GM10847 (cell line): ENCODE results near the gene EFCAB13.

Experiments
- POLR2A ChIP-seq: IDR thresholded peaks from 2 replicates; pipeline ENCODE4 v1.6.1; 2011; ENCODE audit not compliant: insufficient read length; ENCODE audit errors: extremely low read depth

Gene EFCAB13

DNA sequence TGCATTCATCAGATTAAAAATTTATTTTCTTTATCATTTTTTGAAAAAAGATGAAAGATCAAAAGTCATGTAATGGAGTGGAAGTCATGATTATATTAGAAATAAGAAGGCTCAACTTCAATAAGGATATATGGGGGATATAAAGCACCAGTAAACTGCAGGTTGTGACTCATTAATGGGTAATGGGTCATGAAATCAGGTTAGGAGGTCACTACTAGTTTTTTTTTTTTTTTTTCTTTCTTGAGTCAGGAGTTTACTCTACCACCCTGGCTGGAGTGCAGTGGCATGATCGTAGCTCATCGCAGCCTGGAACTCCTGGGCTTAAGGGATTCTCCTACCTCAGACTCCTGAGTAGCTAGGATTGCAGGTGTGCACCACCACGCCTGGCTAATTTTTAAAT, 14.3 kb downstream of the EFCAB13 start:
- TF ChIP-seq POLR2A, result no peak

GRCh38 chr17:47352848-47353247, 29.1 kb downstream of the EFCAB13 start:
- no peak for TF ChIP-seq POLR2A

DNA sequence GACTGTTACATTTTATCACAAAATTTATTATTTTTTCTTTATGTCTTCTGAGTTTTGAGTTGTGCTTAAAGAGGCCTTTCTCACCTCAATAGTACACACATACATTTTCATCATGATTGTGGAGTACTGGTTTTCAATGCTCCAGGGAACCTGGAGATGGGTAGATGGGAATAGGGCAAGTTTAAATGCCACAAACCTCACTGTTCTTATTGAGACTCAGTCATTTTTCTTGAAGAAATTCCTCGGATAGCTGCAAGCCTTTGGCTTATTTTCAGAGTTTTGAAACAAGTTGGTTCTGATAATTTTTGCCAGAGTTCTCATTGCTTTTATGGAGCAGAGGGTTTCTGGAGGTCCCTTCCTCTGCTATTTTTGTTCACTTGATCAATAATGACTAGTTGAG, 34.9 kb downstream of the EFCAB13 start:
- no peak for TF ChIP-seq POLR2A

DNA sequence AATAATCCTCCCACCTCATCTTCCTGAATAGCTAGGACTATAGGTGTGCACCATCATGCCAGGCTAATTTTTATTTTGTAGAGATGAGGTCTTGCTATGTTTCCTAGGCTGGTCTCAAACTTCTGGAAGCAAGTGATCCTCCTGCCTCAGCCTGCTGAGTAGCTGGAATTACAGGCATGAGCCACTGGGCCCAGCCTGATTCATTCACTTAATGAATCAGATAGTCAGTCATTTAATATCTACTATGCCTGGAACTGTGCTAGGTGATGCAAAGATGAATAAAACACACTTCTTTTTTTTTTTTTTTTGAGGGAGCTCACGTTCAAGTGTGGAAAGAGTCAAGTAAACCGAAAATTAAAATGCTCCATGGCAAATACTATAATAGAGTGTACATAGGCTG, 39.4 kb downstream of the EFCAB13 start:
- no peak for TF ChIP-seq POLR2A

DNA sequence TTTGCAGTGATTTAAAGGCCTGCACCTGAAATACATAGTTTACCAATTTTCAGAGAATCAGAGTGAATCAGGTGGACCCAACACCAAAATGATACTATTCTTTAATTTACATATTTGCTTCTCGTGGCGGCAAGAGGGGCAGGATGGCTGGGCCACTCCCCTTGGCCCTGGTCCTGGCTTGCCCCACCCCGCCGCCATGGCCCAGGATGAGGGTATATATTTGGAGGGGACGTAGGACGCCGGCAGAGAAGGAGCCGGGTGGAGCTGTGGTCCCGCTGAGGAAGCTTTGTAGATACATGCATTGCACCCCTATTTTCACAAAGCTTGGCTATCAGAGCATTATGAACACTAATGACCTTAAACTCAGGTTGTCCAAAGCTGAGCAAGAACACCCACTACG, 43.5 kb downstream of the EFCAB13 start:
- no peak for TF ChIP-seq POLR2A

GRCh38 chr17:47368262-47368661, 44.5 kb downstream of the EFCAB13 start:
- TF ChIP-seq POLR2A, result no peak

GRCh38 chr17:47373002-47373401, 49.2 kb downstream of the EFCAB13 start:
- TF ChIP-seq POLR2A, result no peak

GRCh38 chr17:47376247-47376646, 52.5 kb downstream of the EFCAB13 start:
- TF ChIP-seq POLR2A, result no peak

GRCh38 chr17:47388825-47389224, 65.1 kb downstream of the EFCAB13 start:
- no peak for TF ChIP-seq POLR2A

DNA sequence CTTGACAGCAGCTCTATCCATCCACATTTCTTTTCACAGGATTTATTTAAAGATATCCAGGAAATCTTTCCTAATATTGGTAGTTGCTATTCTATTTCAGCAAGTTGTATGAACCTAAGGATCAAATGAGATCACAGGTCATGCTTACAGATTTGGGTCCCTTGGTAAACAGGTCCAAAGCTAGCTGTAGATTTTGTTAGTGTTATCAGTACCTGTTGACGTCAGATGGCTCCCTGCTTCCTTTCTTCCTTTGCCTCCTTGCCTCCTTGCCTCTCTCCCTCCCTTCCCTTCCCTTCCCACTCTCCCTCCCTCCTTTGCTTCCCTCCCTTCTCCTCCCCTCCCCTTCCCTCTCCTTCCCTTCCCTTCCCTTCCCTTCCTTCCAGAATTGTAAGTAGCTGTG, 76.6 kb downstream of the EFCAB13 start:
- no peak for TF ChIP-seq POLR2A

DNA sequence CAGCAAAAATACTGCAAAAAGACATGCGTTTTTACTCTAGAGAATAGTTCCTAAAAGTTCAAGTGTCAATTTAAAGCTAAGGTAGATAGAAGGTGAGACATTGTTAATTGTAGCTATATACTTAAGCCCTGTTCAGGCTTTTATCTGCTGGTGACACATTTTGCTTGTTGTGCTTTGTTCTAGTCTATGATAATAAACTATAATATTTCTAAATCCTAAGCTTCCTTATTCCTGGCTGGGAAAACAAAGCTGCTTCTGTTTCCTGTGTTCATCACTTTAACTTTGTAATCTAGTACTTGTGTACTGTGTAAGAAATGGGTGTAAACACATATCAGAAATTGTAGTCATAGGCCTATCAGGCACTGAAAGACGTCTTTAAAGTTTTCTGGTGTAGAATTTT, 77.3 kb downstream of the EFCAB13 start:
- TF ChIP-seq POLR2A, result no peak

GRCh38 chr17:47404006-47404405, 80.3 kb downstream of the EFCAB13 start:
- TF ChIP-seq POLR2A, result no peak

DNA sequence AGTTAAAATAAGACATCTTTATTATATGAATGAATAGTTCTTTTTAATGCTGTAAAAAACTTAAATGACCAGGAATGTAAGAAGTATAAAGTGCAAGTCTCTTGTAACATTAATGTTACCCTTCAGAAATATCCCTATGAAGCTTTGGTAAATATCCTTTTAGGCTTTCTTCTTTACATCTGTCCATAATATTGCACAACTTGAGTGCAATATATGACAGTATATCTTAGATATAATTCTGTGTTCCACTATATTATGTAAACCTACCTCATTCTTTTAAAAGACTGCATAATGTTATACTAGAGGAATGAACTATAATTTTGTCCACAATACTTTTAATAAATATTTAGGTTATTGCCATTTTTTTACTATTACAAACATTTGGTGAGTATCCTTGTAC, 81.1 kb downstream of the EFCAB13 start:
- no peak for TF ChIP-seq POLR2A

GRCh38 chr17:47413872-47414271, 90.1 kb downstream of the EFCAB13 start:
- no peak for TF ChIP-seq POLR2A

DNA sequence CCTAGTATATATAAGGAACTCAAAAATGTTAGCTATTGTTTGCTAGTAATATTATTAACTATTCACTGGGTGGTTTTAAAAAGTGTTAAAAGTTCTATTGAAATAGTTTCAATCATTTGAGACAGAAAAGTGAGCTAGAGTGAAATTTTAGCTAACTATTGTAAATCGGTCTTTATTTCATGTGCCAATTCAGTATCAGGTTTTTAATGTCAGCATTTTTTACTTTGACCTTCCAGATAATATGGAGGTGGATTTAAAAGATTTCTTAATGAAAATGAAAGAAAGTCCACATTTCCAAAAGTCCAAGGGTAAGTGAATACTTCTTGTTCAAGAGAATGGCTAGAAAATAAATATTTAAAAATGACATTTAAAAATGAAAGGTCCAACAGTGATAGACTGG, 90.9 kb downstream of the EFCAB13 start:
- TF ChIP-seq POLR2A, result no peak

DNA sequence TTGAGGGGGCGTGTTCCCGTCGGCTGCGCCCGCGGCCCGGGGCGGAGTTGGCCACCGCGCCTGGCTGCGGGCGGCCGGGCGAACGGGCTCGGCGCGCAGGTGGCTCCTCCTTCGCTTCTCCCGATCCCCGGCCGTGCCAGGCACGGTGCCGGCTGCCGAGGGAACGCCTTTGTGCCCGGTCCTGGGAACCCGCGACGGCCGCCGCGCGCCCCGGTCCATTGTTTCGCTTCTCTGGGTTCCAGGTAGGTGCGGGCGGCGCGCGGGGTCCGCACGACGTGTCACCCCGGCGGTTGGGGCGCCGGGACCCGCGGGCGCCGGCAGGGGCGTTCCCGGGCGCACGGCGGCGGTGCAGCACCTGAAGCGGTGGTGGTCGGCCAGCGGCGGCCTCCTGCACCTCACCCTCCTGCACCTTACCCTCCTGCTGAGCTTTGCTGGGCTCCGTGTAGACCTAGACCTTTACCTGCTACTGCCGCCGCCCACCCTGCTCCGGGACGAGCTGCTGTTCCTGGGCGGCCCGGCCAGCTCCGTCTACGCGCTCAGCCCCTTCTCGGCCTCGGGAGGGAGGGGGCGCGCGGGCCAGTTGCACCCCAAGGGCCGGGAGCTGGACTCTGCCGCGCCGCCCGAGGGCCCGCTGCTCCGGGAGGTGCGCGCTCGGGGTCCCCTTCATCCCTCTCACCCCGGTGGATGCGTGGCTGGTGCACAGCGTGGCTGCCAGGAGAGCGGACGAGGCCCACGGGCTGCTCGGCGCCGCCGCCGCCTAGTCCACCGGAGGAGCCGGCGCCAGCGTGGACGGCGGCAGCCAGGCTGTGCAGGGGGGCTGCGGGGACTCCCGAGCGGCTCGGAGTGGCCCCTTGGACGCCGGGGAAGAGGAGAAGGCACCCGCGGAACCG, 99.9 kb downstream of the EFCAB13 start:
- no peak for TF ChIP-seq POLR2A

DNA sequence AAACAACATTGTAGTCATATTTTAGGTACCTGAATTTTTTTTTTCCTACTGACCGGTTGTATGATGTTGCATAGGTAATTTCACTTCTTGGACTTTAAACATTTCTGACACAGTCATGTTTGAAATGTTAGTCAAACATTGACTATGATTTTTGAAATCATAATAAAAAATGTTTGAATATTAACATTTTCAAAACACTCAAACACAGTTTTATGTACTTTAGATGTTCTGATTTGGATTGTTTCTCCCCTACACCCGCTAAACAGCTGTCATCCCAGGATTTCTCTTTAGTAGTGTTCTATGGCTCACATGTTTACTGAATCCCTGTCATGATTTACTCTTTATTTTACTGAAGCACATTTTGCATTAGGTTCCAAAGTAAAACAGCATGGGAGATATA, 104.2 kb downstream of the EFCAB13 start:
- TF ChIP-seq POLR2A, result no peak

- no peak for TF ChIP-seq POLR2A
Observed at GRCh38 chr17:47465165-47465564, 141.4 kb downstream of the EFCAB13 start.

DNA sequence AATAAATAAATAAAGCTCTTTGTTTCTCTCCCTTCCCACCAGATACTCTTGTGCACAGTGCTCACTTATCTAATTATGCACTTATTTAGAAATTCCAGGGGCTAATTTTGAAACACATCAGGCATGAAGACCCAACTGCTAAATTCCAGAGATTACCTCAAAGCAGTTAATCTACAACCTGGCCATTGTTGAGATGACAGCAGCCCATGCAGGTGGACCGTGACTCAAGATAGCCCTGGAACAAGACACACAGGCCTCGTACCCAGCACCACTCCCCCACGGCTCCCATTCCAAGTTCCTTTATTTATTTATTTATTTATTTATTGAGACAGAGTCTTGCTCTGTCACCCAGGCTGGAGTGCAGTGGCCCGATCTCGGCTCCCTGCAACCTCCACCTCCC, 147.1 kb downstream of the EFCAB13 start:
- no peak for TF ChIP-seq POLR2A
